Activated CD4-positive, alpha-beta T cell treated with anti-CD3 and anti-CD28 coated beads for 1 hour (primary cell): Measurements from ENCODE around the gene SLC35E4.
"Not testable (repeated sequence)": the region's sequence is repeated elsewhere in the genome, so short reads cannot be mapped to it uniquely, and the experiment has no call there.

Experiments used
- DNase-seq: peaks from one replicate; pipeline ENCODE4 v3.0.0-alpha.2; 2020

The SLC35E4 gene, protein sequence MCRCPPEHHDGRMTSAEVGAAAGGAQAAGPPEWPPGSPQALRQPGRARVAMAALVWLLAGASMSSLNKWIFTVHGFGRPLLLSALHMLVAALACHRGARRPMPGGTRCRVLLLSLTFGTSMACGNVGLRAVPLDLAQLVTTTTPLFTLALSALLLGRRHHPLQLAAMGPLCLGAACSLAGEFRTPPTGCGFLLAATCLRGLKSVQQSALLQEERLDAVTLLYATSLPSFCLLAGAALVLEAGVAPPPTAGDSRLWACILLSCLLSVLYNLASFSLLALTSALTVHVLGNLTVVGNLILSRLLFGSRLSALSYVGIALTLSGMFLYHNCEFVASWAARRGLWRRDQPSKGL

DNA sequence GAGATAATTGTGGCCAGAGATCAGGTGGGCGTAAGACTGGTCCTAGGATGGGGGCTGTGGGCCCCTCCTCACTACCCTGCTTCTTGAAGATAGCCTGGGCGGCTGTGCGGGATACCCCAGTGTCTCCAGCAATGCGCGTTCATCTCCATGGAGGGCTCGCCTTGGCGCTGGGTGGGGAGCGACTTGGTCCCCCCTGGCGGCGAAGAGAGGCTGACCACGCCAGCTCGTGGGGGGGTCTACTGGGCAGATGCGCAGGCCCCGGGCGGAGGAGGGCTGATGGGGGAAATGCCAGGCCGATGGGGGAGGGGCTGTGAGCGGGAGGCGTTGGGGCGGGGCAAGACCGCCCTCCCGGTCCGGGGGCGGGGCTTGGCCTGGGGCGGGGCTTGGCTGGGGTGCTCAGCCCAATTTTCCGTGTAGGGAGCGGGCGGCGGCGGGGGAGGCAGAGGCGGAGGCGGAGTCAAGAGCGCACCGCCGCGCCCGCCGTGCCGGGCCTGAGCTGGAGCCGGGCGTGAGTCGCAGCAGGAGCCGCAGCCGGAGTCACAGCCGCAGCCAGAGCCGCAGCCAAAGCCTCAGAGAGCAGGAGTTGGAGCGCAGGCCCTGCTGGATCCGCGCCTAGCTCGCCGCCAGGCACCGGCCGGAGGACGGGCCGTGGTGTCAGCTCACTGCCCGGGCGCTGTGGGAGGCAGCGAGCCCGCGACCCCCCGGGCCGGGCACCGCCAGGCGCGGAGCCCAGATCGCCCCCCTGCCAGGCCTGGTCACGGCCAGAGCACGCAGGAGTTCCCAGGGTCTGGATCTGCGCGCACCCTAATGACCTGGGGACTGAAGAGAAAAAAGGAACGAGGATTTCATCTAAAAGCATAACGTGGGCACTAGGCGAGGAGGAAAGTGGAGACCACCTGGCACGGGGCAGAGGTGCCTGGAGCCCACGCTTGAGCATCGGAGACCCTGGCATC lies at the start of gene SLC35E4:
SLC35E4 (plus strand) TSS at position 509 of the 953 bp plus-strand sequence. CDS start 670 bp downstream, outside the sequence.
- peak; percentile 94 for DNase-seq

DNA sequence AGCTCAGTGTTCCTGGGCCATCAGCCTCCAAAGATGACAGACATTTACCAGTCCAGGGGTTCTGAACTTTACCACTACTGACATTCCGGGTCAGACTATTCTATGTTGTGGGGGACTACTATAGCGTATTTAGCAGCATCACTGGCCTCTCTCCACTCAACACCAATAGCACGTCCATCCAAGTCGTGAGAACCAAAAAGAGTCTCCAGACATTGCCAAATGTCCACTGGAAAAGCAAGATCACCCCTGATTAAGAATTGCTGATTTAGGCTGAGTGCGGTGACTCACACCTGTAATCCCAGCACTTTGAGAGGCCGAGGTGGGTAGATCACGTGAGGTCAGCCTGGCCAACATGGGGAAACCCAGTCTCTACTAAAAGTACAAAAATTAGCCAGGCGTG lies 49.2 kb upstream of the SLC35E4 start:
- DNase-seq = no peak

DNA sequence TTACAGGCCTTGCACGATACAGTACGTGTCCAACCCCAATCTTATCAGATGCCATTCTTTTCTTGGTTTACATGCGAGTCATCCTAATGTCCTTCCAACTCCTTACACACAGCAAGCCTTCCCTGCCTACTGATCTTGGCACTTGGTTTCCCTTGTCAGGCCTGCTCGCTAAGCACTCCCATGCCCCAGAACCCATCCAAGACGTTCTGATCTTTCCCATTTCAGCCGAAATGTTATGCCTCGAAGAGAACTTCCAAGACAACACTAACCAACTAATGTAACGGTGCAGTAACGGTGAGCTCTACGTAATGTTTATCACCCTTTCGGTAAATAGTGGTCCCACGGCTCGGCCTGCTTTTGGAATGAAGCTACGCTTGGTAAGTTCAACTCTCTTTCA lies 44.4 kb upstream of the SLC35E4 start:
- DNase-seq = no peak

DNA sequence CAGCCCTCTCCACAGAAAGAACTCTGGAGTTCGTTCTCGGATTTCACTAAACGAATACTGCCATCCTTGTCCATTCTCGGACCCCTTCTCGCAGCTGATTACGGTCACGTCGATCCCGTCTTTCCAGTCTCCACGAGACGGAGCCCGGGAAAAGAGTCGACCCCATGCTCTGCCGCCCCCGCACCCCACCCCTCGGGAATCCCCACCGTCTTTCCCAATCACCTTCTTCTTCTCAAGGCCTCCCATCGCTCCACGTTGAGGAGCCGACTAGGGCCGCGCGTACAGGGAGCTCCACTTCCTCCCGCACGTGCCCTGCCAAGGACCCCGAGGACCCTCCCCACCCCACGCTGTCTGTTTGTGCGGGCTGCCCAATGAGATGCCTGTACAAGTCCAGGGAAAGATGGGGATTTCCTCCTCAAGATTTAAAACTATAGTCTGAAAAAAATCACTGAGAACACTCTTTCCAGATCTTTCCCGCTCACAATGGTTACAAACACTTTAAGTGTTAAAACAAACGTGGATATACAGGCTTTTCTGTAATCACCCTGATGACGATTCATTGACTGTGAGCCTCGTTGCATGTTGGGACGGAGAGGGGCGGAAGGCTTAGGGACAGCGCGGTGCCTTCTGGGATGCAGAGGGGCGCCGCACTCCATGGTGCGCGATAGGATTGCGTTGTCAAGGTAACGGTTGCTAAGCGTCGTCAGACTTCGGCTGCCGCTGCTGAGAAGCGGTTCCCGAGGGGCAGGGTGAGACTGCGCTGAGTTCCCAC lies 43.8 kb upstream of the SLC35E4 start, which contains the start of gene PES1:
PES1 (minus strand) TSS at position 323 of the 772 bp plus-strand sequence; CDS start at position 246, 77 bp downstream.
- DNase-seq = peak; percentile 93

DNA sequence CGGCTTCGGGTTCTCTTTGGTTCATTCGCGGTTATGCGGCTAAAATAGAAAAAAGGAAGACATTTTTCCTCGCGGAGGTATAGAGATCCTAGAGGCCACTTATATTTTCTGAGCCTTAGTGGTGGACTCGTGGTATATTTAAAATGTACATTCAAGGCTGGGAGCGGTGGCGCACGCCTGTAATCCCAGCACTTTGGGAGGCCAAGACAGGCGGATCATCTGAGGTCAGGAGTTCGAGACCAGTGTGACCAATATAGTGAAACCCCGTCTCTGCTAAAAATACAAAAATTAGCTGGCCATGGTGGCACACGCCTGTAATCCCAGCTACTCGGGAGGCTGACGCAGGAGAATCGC lies 43.2 kb upstream of the SLC35E4 start:
- not testable (repeated sequence) for DNase-seq

DNA sequence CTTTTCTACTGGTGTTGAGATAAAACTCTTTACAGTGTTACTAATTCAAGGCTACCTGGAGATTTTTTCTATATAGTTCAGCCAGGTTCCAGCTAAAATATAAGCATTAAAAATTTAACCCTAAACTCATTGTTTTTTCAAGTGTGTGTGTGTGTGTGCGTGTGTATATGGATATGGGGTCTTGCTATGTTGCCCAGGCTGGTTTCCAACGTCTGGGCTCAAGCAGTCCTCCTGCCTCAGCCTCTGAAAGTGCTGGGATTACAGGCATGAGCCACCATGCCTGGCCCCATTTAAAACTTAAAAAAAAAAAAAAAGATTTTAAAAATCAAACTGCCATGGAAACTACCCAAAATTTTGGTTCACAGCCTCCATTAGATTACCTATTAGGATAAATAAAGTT lies 39.4 kb upstream of the SLC35E4 start:
- no peak for DNase-seq

DNA sequence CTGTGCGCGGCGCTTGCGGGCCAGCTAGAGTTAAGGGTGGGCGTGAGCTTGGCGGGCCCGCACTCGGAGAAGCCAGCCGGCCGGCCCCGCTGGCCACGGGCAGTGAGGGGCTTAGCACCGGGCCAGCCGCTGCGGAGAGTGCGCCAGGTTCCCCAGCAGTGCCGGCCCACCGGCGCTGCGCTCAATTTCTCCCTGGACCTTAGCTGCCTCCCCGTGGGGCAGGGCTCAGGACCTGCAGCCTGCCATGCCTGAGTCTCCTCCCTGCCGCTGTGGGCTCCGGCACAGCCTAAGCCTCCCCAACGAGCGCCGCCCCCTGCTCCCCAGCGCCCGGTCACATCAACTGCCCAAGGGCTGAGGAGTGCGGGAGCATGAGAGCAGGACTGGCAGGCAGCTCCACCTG lies 38.7 kb upstream of the SLC35E4 start:
- no peak for DNase-seq

DNA sequence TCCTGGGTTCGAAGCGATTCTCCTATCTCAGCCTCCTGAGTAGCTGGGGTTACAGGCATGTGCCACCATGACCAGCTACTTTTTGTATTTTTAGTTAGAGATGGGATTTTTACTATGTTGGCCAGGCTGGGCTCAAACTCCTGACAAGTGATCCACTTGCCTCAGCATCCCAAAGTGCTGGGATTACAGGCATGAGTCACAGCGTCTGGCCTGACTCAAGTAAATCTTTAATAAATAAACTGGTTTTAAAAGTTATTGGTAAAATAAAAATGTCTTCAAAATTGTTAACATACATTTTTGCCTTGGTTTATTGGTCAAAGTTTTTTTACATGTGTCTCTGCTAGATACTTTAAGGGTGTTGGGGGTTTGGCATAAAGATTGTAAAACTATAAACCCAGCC lies 36.6 kb upstream of the SLC35E4 start:
- DNase-seq = no peak

DNA sequence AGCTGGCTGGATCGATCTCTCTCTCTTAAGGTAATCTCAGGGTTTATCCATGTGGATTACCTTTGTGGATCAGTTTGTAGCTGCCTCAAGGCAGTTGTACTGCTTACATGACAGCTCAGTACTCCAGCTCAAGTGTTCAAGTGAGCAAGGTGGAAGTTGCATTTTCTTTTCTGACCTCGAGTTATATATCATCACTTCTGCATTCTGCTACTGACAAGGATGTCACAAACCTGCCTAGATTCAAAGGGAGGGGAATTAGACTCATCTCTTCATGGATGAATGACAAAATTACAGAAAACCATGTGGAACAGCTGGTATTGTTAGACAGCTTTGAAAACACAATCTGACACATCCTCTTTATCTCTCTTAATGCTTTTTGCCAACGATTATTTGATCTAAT lies 34.7 kb upstream of the SLC35E4 start:
- no peak for DNase-seq

DNA sequence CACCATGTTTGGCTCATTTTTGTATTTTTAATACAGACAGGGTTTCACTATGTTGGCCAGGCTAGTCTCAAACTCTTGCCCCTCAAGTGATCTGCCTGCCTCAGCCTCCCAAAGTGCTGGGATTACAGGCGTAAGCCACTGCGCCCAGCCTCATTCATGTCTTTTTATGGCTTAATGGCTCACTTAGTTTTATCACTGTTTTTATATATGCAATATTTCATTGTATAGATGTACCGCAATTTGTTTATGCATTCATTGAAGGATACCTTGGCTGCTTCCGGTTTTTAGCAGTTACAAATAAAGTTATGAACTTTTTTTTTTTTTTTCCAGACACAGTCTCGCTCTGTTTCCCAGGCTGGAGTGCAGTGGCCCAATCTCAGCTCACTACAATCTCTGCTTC lies 34.1 kb upstream of the SLC35E4 start:
- no peak for DNase-seq

DNA sequence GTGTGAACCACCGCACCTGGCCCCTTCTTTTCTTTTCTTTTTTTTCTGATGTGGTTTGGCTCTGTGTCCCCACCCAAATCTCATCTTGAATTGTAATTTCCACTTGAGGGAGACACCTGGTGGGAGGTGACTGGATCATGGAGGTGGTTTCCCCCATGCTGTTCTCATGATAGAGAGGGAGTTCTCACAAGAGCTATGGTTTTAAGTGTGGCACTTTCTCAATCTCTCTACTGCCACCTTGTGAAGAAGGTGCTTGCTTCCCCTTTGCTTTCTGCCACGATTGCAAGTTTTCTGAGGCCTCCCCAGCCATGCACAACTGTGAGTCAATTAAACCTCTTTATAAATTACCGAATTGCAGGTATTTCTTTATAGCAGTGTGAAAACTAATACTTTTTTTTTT lies 33.5 kb upstream of the SLC35E4 start:
- no peak for DNase-seq

DNA sequence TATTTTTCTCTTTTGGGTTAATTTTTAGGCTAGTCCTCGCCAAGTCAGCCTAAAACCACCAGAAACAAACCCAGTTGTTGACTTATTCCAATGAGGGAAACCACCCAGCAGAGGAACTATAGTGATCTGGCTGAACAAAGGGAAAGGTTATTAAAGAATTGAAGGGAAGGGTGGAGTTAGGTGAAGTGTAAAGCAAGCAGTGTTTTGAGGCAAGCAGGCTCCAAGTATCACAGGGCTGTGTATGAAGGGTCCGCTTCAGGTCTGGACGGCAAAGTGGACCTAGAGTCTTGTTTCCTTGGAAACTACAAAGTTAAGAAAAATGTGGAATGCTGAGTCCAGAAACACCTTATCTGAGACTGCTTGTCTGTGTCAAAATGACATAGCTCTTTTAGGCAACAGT lies 31.8 kb upstream of the SLC35E4 start:
- no peak for DNase-seq

DNA sequence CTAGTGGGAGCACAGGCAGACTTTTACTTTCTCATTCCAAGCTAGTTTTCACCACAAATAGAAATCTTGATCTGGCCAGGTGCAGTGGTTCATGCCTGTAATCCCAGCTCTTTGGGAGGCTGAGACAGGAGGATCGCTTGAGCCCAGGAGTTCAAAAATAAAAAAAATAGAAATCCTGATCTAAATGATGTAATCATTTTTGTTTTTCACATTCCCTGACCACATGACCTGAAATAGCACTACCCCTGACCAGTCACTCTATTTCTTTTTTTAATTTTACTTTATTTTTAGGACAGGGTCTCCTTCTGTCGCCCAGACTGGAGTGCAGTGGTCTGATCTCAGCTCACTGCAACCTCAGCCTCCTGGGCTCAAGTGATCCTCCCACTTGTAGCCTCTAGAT lies 30.9 kb upstream of the SLC35E4 start:
- DNase-seq = no peak

DNA sequence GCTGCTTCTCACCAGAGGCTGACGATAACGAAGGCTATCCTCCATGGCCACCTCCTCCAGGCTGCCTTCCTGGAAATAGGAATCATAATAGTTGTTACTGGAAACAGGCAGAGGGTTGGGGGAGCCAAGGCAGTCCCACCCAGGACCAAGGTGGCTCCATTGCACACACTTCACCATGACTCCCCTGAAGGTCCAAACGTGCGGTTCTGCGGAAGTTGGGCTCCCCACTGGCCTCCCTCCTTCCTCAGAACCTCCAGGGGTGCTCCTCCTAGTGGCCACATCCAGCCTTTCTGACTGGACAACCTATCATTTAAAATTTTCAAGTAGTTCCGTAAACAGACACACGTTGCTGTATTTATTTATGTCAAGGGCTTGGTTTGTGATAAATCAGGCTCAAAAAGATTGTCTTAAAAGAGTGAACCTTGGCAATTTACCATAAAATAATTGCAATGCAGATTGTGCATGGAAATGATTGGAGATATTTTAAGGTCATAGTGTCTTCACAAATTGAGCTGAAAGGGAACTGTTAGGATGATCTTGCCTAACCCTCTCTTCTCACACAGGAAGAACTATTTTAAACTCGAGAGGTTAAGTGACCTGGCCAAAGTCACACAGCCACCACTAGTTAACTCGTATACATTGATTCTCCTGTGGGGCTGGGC lies 30.0 kb upstream of the SLC35E4 start:
- no peak for DNase-seq

DNA sequence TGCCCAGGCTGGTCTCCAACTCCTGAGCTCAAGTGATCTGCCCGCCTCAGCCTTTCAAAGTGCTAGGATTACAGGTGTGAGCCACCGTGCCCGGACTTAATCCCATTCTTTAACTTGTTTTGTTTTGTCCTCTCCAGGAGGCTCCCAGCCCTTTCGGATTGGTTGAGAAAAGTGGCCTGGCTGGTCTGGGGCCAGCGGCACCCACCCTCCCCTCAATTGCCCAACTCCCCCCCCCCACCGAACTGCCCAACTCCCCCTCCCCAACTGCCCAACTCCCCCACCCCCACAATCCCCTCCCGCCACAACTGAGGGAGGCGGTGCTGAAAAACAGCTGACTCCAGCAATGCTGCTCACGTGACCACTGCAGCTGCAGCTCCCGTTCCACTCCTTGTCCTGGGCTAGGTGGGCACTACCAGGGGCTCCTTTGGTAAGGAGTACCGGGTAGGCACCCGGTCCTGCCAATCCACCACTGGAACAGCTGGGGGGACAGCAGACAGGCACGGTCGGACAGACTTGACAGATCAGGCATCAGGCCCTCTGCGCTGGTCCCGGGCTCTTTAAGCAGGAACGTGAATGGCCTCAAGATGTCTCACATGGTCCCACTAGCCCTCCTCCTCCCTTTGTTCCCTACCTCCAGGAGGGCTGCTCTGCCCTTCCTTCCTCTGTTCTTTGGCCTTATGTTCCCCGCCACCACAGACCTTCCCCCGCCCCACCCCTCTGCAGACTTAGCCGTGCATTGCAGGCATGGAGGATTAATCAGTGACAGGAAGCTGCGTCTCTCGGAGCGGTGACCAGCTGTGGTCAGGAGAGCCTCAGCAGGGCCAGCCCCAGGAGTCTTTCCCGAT lies 28.9 kb upstream of the SLC35E4 start, which contains the start of gene TCN2:
TCN2 (plus strand) TSS at position 720 of the 845 bp plus-strand sequence. CDS start 158 bp downstream, outside the sequence.
- no peak for DNase-seq

DNA sequence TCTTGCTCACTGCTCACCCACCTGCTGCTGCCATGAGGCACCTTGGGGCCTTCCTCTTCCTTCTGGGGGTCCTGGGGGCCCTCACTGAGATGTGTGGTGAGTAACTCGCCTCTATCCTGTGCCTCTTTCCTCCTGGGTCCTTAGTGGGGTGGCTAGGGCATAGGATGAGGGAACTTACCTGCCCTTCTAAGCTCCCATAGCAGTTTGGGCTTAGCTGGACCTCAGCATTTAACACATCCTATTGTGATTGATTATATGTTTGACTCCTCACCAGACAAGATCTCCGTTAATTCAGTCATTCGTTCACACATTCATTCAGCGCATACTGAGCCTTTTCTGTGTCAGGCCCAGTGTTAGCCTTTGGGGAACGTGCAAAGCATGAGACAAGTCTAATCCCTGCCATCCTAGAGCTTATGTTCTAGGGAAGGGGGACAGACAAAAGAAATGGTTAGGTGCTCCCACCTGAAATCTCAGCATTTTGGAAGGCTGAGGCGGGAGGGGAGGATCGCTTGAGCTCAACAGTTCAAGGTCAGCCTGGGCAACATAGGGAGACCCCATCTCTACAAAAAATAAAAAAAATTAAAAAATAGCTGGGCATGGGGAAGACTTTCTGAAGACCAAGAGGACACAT lies 28.2 kb upstream of the SLC35E4 start:
- DNase-seq = no peak

DNA sequence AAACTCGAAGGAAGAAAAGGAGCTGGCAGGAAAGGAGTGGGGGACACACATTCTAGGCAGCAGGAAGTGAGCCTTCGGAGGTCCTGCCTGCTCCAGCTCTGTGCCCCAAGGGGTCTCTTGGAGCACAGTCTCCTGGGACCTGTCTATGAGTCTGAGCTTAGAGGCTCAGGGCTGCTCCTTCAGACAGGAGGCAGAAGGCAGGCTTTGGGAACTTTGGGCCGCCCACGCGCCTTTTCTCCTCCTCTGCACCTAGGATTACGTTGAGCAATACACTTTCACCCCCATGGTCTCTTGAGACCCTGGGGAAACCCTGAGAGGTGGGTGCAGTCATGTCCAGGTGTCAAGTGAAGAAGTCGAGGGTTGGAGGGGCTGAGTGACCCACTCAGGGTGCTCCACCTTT lies 27.6 kb upstream of the SLC35E4 start:
- no peak for DNase-seq

DNA sequence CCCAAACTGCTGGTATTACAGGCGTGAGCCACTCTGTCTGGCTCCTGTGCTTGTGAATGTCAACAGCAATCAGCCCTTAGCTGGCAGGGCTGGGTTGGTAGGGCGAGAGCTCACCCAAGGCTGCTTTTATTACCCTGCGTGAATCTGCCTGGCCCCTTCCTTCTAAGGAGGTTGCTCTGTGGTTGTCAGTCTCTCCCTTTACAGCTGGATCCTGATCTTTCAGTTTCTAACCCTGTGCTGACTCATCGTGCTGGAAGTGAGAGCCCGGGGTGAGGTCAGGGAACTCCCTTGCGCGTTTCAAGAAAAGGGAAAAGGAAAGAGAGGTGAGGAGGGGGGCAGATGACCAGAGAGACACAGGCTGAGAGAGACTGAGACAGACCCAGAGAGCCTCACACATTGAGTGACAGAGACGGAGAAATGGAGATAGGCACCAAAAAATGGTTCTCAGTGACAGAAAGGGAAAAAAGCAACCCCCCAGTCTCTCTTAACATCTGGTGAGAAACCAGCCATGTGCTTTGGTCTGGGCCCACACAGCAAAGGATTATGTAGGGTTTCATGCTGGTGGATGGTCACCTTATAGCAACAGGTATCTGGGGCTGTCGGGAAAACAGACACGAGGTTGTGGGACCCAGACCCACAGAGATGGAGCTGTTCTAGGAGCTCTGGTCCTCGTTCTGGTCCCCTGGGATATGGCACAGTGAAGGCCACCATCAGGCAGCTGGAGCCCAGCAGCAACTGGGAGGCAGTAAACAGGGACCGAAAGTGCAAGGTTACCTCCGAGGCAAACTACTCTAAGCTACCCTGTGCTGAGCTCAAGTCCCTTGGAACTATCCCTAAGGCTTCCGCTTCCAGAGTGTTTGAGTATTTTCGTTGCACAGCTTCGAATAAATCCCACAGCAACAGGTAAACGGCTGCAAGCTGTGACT lies 26.1 kb upstream of the SLC35E4 start:
- no peak for DNase-seq

DNA sequence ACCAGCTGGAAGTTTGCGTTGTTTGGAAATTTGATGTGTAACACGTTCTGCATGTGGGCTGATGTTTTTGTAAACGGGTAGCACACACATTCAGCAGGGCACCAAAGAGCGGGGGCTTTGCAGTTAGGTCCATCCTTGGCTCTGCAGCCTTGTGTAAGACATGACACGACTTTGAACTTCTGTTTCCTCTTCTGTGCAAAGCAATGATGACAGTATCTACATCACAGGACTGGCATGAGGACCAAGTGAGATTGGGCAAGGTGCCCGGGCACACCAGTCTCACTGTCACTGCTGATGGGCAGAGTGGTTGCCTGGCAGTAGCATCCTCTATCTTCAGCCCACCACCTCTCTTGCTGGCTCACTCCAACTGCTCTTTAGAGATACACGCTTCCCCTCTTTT lies 25.3 kb upstream of the SLC35E4 start:
- DNase-seq = no peak

DNA sequence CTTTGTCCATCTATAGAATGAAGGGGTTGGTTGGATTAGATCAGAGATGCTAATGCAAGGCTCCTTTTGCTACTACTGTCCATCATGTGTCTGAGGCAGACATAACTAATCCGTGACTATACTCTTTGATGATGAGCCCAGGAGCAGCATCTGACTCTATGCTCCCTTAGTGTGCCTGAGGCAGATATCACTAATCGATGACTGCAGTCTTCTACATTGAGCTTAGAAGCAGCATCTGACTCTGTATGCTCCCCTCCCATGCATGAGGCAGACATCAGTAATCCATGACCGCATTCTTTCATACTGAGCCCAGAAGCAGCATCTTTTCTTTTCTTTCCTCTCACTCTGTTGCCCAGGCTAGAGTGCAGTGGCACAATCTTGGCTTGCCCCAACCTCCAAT lies 24.4 kb upstream of the SLC35E4 start:
- DNase-seq = no peak
